NCI-H2196 (cell line): Measurements from ENCODE around the gene VSIG4.
"Not testable (repeated sequence)": the region's sequence is repeated elsewhere in the genome, so short reads cannot be mapped to it uniquely, and the experiment has no call there.

ENCODE experiments used
- DNase-seq: peaks from one replicate; lab custom pipeline; 2025; ENCODE audit not compliant: unreplicated experiment; lab: John Stamatoyannopoulos, UW

VSIG4 gene

GRCh38 chrX:65985922-65986588 lies 53.8 kb downstream of the VSIG4 start:
- DNase-seq = peak; percentile 6

GRCh38 chrX:65985211-65985610 lies 54.7 kb downstream of the VSIG4 start:
- DNase-seq = no peak

GRCh38 chrX:65977161-65977560 lies 62.7 kb downstream of the VSIG4 start:
- not testable (repeated sequence) for DNase-seq

- no peak for DNase-seq
Observed at GRCh38 chrX:65976161-65976560, 63.7 kb downstream of the VSIG4 start.

- DNase-seq = not testable (repeated sequence)
Observed at GRCh38 chrX:65975161-65975751, 64.6 kb downstream of the VSIG4 start.
